T-helper 2 cell (primary cell): ENCODE data around the gene NDUFV1.

ENCODE experiments used
- DNase-seq, 5 experiments: peaks; one replicate each; pipeline versions ENCODE4 v3.0.0 to v3.0.0-alpha.2; 2012 to 2022

Gene NDUFV1

GRCh38 chr11:67640758-67641337 lies 34.1 kb downstream of the NDUFV1 start:
- no peak for DNase-seq

DNA sequence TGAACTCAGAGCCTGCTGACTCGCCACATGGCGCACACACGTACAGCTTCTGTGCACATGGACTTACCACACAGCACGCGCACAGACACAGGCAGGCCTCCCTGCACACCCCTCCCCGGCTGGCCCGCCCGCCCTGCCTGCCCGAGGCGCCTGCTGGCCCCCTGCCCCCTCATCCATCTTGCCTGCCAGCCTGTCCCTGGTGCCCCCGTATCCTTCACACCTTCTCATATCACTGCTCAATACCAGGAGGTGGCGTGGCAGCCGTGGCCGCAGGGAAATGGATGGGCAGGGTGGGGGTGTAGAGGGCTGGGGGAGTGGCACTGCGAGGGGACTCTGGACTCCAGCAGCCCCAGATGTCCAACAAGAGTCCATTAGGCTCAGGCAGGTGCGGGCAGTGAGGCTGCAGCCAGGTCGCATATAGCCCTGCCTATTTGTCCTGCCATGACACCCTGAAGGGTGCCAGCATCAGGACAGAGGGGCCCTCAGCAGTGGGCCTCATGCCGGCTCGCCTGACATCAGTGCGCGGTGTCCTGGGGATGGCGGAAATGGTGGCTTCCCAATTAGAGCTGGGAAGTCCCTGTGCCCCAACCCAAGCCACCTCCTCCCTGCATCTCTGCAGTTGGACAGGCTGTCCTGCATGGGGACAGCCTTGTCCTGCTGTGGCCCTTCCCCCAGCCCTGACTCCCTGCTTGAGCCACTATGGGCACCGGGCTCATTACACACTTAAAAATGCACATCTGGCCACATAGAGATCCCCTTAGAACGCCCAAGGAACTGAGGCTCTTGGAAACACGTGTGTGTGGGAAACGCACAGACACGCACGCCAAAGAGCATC lies 34.8 kb downstream of the NDUFV1 start:
- no peak for DNase-seq

- DNase-seq, result no peak
These were observed 35.7 kb downstream of the NDUFV1 start for GRCh38 chr11:67642173-67643120.

DNA sequence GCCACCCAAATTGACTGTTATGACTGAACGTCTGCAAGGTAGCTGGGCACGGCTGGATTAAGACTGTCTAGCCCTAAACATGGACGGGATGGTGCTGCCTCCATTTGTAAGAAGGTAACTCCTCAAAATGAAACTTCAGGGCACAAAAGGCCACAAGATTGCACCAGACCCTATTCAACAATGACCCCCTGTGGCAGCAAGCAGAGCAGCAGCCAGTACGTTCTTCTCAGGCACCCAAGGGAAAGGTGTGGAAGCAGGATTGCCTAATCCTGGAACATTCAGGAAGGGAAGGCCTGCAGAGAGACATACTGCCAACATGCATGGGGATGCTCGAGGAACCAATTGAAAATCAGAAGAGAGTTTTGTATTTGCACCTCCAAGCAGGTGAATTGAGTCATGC lies 37.3 kb downstream of the NDUFV1 start:
- no peak for DNase-seq

GRCh38 chr11:67644472-67645418 lies 38.0 kb downstream of the NDUFV1 start:
- DNase-seq, result no peak

DNA sequence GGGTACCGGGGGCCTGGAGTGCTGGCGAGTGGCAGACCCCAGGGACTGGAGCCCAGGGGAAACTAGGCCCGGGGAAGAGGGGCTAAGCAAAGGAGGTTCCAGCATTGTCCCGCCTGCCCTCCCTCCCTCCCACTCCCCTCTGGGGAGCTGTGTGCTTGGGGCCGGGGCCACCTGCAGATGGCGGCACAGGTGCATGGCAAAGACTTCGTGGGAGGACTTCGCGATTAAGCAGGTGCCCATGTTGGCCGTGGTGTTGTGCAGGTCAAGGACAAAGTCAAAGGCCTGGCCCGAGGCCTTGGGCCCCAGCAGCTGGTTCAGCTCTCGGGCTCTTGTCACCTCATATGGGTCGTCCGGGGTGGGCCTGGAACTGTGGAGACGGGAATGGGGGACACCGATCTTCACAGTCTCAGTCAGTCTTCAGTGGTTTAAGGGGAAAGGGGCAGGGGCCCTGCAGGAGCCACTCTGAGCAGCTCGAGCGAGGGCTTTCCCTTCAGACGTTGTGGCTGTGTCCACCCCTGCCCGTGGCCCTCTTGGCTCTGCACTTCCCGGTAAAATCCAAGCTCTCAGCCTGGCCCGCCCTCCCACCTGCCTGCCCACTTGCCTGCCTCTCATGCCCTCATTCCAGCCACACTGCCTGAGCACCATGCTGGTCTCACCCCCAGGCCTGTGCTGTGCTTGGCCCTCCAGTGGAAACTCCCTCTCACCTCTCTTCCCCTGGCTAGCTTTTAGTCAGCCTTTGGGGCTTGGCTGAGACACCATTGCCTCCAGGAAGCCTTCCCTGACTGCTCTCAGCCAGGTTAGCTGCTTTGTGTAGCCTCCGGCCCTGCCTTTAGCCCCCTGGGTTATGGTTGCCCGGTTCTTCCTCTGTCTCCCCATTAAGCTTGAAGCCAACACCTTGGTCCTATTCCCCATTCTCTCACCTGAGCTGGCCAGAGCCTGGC lies 39.1 kb downstream of the NDUFV1 start:
- no peak for DNase-seq

DNA sequence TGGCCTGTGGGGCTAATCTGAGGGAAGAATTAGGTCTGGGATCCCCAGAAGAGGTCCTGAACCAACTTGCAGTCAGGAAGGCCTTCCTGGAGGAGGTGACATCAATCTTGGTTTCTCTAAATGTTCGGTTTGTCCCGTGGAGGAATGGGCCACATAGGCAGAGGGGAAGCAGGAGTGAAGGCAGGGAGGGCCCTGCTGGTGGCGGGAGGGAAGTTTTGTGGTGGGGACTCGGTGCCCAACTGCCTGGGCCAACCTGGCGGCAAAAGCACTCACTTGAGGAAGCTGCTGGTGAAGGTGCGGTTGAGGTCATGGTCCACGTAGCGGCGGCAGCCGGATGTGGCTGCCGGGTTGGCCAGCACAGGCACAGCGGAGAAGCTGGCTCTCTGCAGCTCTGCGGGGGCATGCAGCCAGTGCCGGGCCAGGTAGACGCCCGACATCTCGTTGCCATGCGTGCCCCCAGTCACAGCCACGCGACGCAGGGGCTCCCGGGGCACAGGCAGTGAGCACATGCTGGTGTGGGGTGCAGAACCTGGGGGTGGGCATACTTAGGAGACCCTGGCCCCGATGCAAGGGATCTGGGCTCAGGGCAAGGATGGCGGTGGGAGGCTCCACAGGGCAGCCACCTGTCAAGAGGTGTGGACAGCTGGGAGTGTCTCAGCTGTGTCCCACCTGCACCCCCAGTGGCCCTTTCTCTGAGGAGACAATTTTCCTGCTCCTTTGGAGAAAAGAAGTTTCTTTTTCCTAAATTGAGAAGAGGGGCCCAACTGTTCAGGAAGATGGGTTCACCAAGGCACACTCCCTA lies 40.0 kb downstream of the NDUFV1 start:
- peak in 2 of 5 experiments; percentile 37 to 87 for DNase-seq

DNA sequence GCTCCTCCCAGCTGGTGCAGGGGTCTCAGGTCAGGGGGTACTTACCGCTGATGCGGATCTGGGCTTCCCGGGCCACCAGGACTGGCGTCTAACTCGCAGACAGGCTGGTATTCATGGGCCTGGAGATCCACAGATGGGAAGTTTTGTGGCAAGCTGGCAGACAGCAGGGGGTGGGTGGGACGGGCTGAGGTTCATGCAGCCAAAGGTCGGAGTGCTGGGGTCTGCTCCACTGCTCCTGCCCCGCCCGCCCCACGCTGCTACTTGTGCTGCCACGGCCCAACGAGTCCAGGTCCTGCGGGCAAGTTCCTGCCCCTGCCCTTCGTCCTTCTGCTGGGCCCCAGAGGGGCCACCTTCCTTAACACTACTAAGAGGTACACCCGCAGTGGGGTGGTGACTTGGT lies 40.7 kb downstream of the NDUFV1 start:
- no peak for DNase-seq

DNA sequence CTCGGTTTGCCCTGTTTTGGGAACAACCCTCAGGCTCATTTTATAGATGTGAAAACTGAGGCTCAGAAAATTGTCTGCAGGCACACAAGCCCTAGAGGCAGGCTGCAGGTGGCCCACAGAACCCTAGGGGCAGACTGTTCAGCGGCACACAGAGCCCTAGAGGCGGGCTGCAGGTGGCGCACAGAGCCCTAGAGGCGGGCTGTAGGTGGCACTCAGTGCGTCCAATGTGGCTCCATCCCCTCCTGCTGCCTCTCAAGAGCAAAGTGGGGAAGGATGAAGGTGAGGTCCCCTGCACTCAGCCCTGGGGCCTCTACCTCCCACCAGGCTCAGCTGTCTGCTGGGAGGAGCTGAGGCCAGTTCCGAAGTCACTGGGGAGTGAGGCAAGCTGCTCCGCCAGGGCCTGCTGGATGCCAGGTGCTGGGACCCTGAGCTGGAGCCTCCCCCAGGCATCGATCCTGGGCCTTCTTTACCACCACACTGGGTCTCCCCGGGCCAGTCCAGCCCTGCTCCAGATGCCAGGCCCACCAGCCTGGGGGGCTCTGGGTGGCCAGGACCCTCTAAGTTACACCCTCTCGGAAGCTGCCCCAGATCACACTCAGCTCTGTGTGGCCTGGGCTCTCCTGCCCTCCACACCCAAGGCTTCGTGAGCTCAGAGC lies 41.5 kb downstream of the NDUFV1 start:
- peak in 3 of 5 experiments; percentile 28 to 77 (median 36) for DNase-seq

DNA sequence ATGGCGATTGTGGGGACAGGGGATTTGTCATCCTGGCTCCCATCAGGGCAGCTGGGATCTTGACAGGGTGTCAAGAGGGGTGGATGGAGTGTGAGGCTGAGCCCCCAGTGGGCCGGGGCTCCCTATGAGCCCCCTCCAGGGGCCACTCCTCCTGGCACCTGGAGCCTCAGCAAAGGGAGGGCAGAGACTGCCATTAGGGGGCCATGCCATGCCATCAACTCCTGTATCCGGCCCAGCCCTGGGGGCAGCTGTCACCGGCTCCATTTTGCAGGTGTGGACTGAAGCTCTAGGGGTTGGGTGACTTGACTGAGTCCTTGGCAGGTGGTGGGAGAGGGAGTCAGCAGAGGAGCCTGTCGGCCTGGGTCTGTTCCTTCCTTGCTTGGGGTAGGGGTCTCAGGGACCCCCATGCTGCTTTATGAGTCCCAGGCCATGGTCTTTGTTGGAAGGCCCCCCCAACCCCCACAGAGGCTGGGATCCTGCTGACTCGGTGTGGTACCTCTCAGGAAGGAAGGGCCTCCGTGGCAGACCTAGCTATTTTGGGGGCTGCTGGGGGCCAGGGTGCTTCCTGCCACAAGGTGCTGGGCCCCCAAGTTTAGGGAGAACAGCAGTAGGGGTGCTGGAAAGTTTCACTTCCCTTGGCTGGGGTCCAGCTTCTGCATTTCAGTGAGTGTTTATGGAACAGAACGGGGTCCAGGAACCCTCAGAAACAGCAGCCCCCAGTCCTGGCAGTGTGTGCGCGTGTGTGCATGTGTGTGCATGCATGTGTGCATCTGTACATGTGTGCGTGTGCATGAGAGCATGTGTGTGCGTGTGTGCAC lies 42.3 kb downstream of the NDUFV1 start:
- no peak for DNase-seq

DNA sequence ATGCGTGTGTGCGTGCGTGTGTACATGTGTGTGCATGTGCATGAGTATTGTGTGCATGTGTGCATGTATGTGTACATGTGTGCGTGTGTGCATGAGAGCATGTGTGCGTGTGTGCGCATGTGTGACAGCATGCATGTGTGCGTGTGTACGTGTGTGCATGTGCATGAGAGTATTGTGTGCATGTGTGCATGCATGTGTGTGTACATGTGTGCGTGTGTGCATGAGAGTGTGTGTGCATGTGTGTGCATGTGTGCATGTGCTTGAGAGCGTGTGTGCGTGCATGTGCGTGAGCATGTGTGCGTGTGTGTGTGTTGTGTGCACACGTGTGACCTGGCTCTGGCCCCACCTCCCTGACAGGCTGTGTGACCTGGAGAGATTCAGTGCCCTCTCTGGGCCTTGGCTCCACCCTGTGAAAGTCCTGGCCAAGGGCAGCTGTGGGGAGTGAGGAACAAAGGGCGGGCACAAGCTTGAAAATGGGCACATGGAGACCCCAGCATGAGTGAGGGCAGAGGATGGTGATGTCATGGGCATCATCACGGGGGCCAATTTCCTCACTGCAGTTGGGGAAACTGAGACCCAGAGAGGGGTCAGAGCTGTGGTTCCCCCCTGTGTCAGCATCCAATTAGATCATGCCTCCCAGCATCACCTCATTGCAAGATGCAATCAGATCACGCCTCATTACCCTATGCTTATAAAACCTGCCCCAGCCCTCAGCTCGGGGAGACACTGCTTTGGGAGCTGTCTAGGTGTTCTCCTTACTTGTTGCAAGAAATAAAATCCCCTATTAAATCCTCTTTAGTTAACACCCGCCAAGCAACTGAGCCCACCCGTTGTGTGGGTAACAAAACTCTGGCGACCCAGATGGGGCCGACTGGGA lies 43.1 kb downstream of the NDUFV1 start:
- peak in 1 of 5 experiments; percentile 54 for DNase-seq

DNA sequence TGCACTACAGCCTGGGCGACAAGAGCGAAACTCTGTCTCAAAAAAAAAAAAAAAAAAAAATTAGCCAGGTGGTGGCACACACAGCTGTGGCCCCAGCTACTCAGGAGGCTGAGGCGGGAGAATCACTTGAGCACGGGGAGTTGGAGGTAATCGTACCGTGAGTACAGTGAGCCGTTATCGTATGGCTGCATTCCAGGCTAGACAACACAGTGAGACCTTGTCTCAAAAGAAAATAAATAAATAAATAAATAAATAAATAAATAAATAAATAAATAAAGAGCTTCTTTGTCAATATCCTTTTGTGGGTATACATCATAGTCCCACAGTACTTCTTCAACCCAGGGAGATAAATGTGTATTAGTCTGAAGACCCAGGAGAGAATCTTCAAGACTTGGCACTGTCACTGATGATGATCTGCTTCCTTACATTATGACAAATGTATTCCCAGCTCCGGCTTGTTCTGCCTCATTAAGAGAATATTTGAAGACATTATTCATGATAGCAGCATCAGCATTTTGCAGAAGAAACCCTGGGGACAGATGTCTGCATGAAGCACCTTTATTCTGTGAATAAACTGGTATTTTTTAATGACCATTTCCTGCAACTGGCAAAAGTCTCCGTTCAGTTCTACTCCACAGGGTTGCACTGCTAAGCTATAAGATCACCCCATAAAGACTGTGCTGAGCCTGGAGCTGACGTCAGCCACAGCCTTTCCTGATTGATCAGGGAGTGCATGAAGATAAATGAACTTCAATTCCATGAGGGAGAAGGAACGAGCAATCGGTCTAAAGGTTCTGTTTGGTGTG lies 45.4 kb downstream of the NDUFV1 start:
- no peak for DNase-seq

GRCh38 chr11:67652965-67653845 lies 46.5 kb downstream of the NDUFV1 start:
- no peak for DNase-seq

DNA sequence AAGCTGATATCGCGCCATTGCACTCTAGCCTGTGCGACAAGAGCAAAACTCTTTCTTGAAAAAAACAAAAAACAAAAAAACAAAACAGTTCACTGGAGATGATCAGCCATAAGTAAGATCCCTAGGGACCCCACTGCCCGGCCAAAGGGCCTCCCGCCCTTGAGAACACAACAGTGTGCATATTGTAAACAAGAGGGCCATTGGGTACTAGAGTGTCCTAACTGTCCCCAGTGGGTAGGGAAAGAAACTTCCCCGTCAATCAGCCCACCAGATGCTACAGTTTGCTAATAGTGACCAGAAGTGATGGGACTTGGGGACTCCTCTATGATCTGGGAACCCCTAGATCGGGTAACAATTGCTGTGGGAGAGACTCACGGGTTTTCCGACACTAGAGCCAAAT lies 47.5 kb downstream of the NDUFV1 start:
- no peak for DNase-seq

- peak in 1 of 5 experiments; percentile 71 for DNase-seq
These were observed 49.7 kb downstream of the NDUFV1 start for GRCh38 chr11:67656278-67656922.
